ENCODE results near the gene CCDC152.
"Not testable (repeated sequence)": the region's sequence is repeated elsewhere in the genome, so short reads cannot be mapped to it uniquely, and the experiment has no call there.

The CCDC152 gene

GRCh38 chr5:42811591-42812446 is 55.2 kb downstream of the CCDC152 start, which contains the start of gene SELENOP:
Gene SELENOP (minus strand): TSS chr5:42811892. CDS start chr5:42808353, 3,539 bp downstream.
- peak; percentile 70 for DNase-seq (ENCODE audit: low read depth)
- TF ChIP-seq, protein P1, sequence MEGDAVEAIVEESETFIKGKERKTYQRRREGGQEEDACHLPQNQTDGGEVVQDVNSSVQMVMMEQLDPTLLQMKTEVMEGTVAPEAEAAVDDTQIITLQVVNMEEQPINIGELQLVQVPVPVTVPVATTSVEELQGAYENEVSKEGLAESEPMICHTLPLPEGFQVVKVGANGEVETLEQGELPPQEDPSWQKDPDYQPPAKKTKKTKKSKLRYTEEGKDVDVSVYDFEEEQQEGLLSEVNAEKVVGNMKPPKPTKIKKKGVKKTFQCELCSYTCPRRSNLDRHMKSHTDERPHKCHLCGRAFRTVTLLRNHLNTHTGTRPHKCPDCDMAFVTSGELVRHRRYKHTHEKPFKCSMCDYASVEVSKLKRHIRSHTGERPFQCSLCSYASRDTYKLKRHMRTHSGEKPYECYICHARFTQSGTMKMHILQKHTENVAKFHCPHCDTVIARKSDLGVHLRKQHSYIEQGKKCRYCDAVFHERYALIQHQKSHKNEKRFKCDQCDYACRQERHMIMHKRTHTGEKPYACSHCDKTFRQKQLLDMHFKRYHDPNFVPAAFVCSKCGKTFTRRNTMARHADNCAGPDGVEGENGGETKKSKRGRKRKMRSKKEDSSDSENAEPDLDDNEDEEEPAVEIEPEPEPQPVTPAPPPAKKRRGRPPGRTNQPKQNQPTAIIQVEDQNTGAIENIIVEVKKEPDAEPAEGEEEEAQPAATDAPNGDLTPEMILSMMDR (IDR thresholded peaks at IDR 0.05; ENCODE audit: low read length, missing control alignments), result no peak
- peak within 1 kb of the TSS; percentile 46 for H3K4me3 ChIP-seq (replicated peaks; ENCODE audit: low read depth, low read length)

GRCh38 chr5:42812620-42813019 is 56.0 kb downstream of the CCDC152 start:
- no peak overlapping the region for H3K4me3 ChIP-seq (replicated peaks; ENCODE audit: low read depth, low read length)
- TF ChIP-seq, protein P1 (IDR thresholded peaks at IDR 0.05; ENCODE audit: low read length, missing control alignments), result no peak
- DNase-seq (ENCODE audit: low read depth), result no peak

DNA sequence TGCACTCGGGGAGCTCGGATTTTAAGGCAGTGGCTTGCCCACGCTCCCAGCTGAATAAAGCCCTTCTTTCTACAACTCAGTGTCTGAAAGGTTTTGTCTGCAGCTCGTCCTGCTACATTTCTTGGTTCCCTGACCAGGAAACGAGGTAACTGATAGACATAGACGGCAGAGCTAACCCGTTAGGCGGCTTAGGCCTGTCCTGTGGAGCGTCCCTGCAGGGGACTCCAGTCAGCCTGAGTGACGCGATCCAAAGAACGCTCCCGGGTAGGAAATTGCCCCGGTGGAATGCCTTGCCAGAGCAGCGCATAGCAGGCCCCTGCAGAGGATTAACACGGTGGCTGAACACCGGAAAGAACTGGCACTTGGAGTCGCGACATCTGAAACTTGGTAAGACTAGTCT is 56.9 kb downstream of the CCDC152 start:
- no peak overlapping the region for H3K4me3 ChIP-seq (replicated peaks; ENCODE audit: low read depth, low read length)
- DNase-seq (ENCODE audit: low read depth), result no peak
- TF ChIP-seq, protein P1 (IDR thresholded peaks at IDR 0.05; ENCODE audit: low read length, missing control alignments), result no peak

DNA sequence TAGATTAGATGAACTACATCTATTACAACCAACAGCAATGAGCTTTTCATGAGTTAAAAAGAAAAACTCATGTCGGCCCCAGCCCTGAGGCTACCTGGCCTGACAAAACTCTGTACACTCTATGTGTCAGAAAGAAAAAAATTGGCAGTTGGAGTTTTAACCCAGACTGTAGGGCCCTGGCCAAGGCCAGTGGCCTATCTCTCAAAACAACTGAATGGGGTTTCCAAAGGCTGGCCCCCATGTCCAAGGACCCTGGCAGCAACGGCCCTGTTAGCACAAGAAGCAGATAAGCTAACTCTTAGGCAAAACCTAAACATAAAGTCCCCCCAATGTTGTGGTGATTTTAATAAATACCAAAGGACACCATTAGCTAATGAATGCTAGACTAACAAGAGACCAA is 59.9 kb downstream of the CCDC152 start:
- not testable (repeated sequence) for DNase-seq (ENCODE audit: low read depth); H3K4me3 ChIP-seq (replicated peaks; ENCODE audit: low read depth, low read length)

DNA sequence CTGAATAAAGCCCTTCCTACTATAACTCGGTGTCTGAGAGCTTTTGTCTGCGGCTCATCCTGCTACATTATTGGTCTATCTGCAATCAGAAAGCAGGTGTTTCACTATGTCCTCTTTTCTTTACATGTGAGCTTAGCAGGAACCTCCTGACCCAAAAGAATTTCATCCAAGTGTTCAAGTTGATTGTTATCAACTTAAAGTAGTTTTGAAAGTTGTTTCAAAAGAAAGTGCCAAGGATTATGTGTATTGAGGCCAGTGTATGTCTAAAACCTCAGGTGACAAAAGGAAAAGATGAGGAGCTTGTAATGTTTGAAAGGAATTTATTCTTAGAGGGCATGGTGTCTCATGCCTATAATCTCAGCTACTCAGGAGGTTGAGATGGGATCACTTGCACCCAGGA is 63.1 kb downstream of the CCDC152 start:
- no peak overlapping the region for H3K4me3 ChIP-seq (replicated peaks; ENCODE audit: low read depth, low read length)
- DNase-seq (ENCODE audit: low read depth), result no peak
- TF ChIP-seq, protein P1 (IDR thresholded peaks at IDR 0.05; ENCODE audit: low read length, missing control alignments), result no peak

DNA sequence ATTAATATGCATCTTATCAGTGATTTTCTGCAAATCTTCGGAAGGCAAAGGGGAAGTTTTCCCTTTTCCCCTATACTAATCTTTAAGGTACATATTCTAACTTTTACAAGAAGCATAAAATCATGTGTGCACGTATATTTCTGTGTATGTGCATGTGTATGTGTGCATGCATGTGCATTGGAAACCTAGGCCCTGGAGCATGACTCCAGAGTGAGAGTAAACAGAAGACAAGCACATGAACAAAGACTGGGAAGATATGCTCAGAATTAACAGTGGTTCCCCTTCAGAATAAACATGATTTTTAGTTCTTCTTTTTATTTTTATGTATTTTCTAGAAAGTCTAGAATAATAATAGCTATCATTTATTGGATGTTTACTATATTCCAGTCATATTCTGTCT is 65.9 kb downstream of the CCDC152 start:
- H3K4me3 ChIP-seq (replicated peaks; ENCODE audit: low read depth, low read length), result no peak overlapping the region
- TF ChIP-seq, protein P1 (IDR thresholded peaks at IDR 0.05; ENCODE audit: low read length, missing control alignments), result no peak
- DNase-seq (ENCODE audit: low read depth), result no peak

DNA sequence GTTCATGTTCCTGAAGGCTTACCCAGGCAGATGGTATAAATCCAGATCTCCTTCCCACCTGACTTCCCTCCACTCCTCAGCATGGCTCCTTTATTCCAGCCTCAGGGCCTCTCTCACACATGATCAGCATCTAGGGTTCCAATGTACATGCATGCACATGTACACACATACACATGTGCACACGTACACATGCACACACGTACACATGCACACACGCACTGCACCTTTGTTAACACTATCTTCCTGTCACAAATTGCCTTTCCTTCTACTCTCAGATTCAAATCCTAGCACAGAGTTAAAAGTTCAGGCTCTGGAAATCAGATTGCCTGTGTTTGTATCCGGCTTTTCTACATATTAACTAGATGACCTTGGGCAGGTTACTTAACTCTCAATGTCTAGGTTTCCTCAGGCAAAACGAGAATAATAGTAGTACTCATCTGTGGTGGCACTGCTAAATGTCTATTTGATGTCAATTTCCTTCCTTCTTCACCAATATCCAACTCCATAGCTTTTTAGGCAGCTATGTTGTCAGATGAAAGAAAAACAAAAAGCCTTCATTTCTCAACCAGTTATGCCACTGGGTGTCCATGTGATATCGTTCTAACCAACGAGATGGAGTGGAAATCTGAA is 67.8 kb downstream of the CCDC152 start:
- no peak overlapping the region for H3K4me3 ChIP-seq (replicated peaks; ENCODE audit: low read depth, low read length)
- TF ChIP-seq, protein P1 (IDR thresholded peaks at IDR 0.05; ENCODE audit: low read length, missing control alignments), result no peak
- no peak for DNase-seq (ENCODE audit: low read depth)

All from fibroblast of pulmonary artery (primary cell).